SK-N-SH (cell line): Measurements from ENCODE around the gene LECT2. TPM values are rescaled to one million over a fixed set of nuclear protein-coding genes. Genes with fewer than 3 reads are reported as not detected.

Experiments
- CTCF ChIA-PET: fragments of 300-600, 350-600 bp; formaldehyde crosslinking; extraction: SDS; loops from one replicate; lab custom pipeline; 2021; lab: Yijun Ruan, JAX
- POLR2A ChIA-PET: fragments of 350-600 bp; sonication (Branson Sonifier 250); formaldehyde crosslinking; extraction: SDS; loops from one replicate; lab custom pipeline; 2020; ENCODE audit warnings: antibody characterized with exemption, inconsistent platforms; lab: Yijun Ruan, JAX
- DNase-seq: peaks from one replicate; pipeline ENCODE4 v3.0.0; 2012
- H2AFZ ChIP-seq: fragments of 200-600 bp; sonication (generic); 2 replicates; pipeline ENCODE4 v1.8.1; 2016; ENCODE audit warnings: antibody characterized with exemption, mild to moderate bottlenecking, low read depth
- H3F3A ChIP-seq: fragments of 200-600 bp; sonication (generic); replicated peaks from 2 replicates; pipeline ENCODE3; 2016; ENCODE audit warnings: antibody characterized with exemption, mild to moderate bottlenecking; ENCODE audit not compliant: insufficient read depth
- H3K27ac ChIP-seq, 2 experiments: fragments of 200-500 bp in 1 of 2; fragments of 200-600 bp in 1 of 2; sonication (Bioruptor generic) in 1 of 2; sonication (generic), shearing (Covaris generic) in 1 of 2; 2 replicates each; pipeline versions ENCODE4 v1.5.1 to v1.6.1; 2014 to 2016; ENCODE audit warnings: low read depth in 2 of 2, inconsistent platforms in 1 of 2, low read length in 1 of 2, mild to moderate bottlenecking in 1 of 2, mixed read lengths in 1 of 2
- H3K27me3 ChIP-seq: fragments of 200-600 bp; sonication (generic), shearing (Covaris generic); 2 replicates; pipeline ENCODE4 v1.6.1; 2016; ENCODE audit warnings: mixed run types; ENCODE audit not compliant: insufficient read depth
- H3K36me3 ChIP-seq, 2 experiments: fragments of 200-500 bp in 1 of 2; fragments of 200-600 bp in 1 of 2; sonication (Bioruptor generic) in 1 of 2; sonication (generic) in 1 of 2; replicated peaks in 1 of 2; 2 replicates each; pipeline versions ENCODE3 to v1.5.1; 2014 to 2016; ENCODE audit warnings: low read length in 1 of 2, mild to moderate bottlenecking in 1 of 2; ENCODE audit not compliant: insufficient read depth in 2 of 2, control insufficient read depth in 1 of 2
- H3K4me1 ChIP-seq, 2 experiments: fragments of 200-500 bp in 1 of 2; fragments of 200-600 bp in 1 of 2; sonication (Bioruptor generic) in 1 of 2; sonication (generic), shearing (Covaris generic) in 1 of 2; 2 replicates each; pipeline versions ENCODE4 v1.5.1 to v1.6.1; 2014 to 2016; ENCODE audit warnings: low read depth in 1 of 2, low read length in 1 of 2, mixed run types in 1 of 2; ENCODE audit not compliant: insufficient read depth in 2 of 2, control insufficient read depth in 1 of 2
- H3K4me2 ChIP-seq: fragments of 200-600 bp; sonication (generic), shearing (Covaris generic); 2 replicates; pipeline ENCODE4 v1.6.1; 2017; ENCODE audit warnings: mixed run types
- H3K4me3 ChIP-seq, 2 experiments: fragments of 200-500 bp in 1 of 2; fragments of 200-600 bp in 1 of 2; sonication (Bioruptor generic) in 1 of 2; sonication (generic), shearing (Covaris generic) in 1 of 2; 2 replicates each; pipeline versions ENCODE4 v1.5.1 to v1.8.1; 2014 to 2016; ENCODE audit warnings: low read depth in 2 of 2, inconsistent platforms in 1 of 2, low read length in 1 of 2, mild to moderate bottlenecking in 1 of 2, mixed read lengths in 1 of 2, moderate library complexity in 1 of 2
- H3K79me2 ChIP-seq: fragments of 200-600 bp; sonication (generic); 2 replicates; pipeline ENCODE4 v1.8.1; 2017; ENCODE audit warnings: mild to moderate bottlenecking; ENCODE audit not compliant: insufficient read depth
- H3K9ac ChIP-seq: fragments of 200-600 bp; sonication (generic); 2 replicates; pipeline ENCODE4 v1.6.1; 2017; ENCODE audit warnings: mixed run types
- H3K9me2 ChIP-seq: fragments of 200-600 bp; sonication (generic); 2 replicates; pipeline ENCODE4 v1.6.1; 2017; ENCODE audit warnings: mixed run types
- H3K9me3 ChIP-seq: fragments of 200-600 bp; sonication (generic); 2 replicates; pipeline ENCODE4 v1.6.1; 2017; ENCODE audit warnings: mixed run types, mild to moderate bottlenecking, moderate library complexity
- H4K20me1 ChIP-seq: fragments of 200-600 bp; sonication (generic); 2 replicates; pipeline ENCODE4 v1.6.1; 2017; ENCODE audit warnings: mild to moderate bottlenecking, mixed run types; ENCODE audit not compliant: insufficient read depth
- ELF1 ChIP-seq: IDR thresholded peaks from 2 replicates; pipeline ENCODE4 v1.4.0; 2012
- FOSL2 ChIP-seq: IDR thresholded peaks from 2 replicates; pipeline ENCODE4 v1.4.0; 2012; ENCODE audit warnings: low read depth, mild to moderate bottlenecking, moderate library complexity, borderline replicate concordance
- FOXM1 ChIP-seq: IDR thresholded peaks from 2 replicates; pipeline ENCODE4 v1.4.0; 2012; ENCODE audit warnings: low read depth, mild to moderate bottlenecking
- GABPA ChIP-seq: IDR thresholded peaks from 2 replicates; pipeline ENCODE4 v1.4.0; 2012; ENCODE audit warnings: low read depth, mild to moderate bottlenecking
- JUND ChIP-seq: IDR thresholded peaks from 2 replicates; pipeline ENCODE4 v1.4.0; 2012
- MEF2A ChIP-seq: IDR thresholded peaks from 2 replicates; pipeline ENCODE4 v1.4.0; 2012; ENCODE audit warnings: low read depth, borderline replicate concordance
- NRF1 ChIP-seq: IDR thresholded peaks from 2 replicates; pipeline ENCODE4 v1.6.1; 2012; ENCODE audit warnings: low read depth, mild to moderate bottlenecking, low read length
- RAD21 ChIP-seq: IDR thresholded peaks from 2 replicates; pipeline ENCODE4 v1.6.1; 2012; ENCODE audit warnings: mild to moderate bottlenecking, low read length
- RCOR1 ChIP-seq: fragments of 150-350 bp; IDR thresholded peaks from 2 replicates; pipeline ENCODE4 v1.6.1; 2017; ENCODE audit warnings: antibody characterized with exemption, low read length
- SMC3 ChIP-seq: IDR thresholded peaks from 2 replicates; pipeline ENCODE4 v1.6.1; 2012; ENCODE audit warnings: low read depth, low read length, improper control_type of control experiment
- TAF1 ChIP-seq: IDR thresholded peaks from 2 replicates; pipeline ENCODE4 v1.6.1; 2012; ENCODE audit warnings: low read depth, mild to moderate bottlenecking, low read length, moderate library complexity, borderline replicate concordance
- TCF12 ChIP-seq: IDR thresholded peaks from 2 replicates; pipeline ENCODE4 v1.4.0; 2012
- WGBS: methylation state at CpG from one replicate; pipeline ENCODE4 v1.1.6; 2017; ENCODE audit warnings: low lambda C conversion rate; 5-methylcytosine and 5-hydroxymethylcytosine counted together
- polyA plus RNA-seq, 3 experiments: library from polyadenylated mRNA; depleted of rRNA; stranded (reverse); fragments of >200 nt; gene quantifications; 2 replicates each; pipeline ENCODE4 v1.2.3, GENCODE V29; 2012
- TF ChIP-seq, protein P1 (sequence below): IDR thresholded peaks from 2 replicates; pipeline ENCODE4 v1.4.0; 2012; ENCODE audit warnings: low read depth
- TF ChIP-seq, protein P2 (sequence below): fragments of 200-600 bp; sonication (generic); IDR thresholded peaks from 2 replicates; pipeline ENCODE4 v1.6.1; 2017; ENCODE audit warnings: antibody characterized with exemption, mild to moderate bottlenecking, moderate library complexity
- TF ChIP-seq, protein P3 (sequence below): IDR thresholded peaks from 2 replicates; pipeline ENCODE4 v1.4.0; 2012; ENCODE audit warnings: low read depth, borderline replicate concordance
- TF ChIP-seq, protein P4 (sequence below): fragments of 150-350 bp; IDR thresholded peaks from 2 replicates; pipeline ENCODE4 v1.6.1; 2016; ENCODE audit warnings: mild to moderate bottlenecking, low read depth, low read length
- TF ChIP-seq, protein P5 (sequence below): IDR thresholded peaks from 2 replicates; pipeline ENCODE4 v1.4.0; 2012; ENCODE audit warnings: low read depth, borderline replicate concordance

Gene LECT2
- polyA plus RNA-seq, 1 of the 3 experiments (the other 2 are of a cell fraction) = 0.18 TPM

DNA sequence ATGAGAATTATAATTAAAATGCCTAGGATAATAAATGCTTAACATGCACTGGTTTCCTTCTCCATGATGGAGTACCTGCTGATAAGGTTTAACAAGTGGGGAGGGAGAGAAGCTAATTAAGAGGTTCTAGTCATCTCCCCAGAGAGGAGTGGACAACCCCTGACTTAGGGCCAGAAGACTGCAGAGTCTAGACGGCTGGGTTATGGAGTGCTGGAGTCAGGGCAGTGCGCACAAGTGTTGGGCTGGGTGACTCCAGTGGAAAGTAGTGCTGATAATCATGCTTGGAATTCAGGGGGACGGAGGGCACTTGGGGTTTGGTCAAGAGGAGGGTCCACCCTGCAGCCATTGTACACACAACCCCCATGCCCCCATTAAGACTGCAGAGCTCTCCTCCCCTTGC lies 41.2 kb upstream of the LECT2 start:
- Histone ChIP-seq H4K20me1 (no peaks in the 10 kb centered on the region), H3K4me2 (peak overlapping the region; percentile 13; the same call in 1 of the 2 replicates), H3K27me3 (no peaks in the 10 kb centered on the region), H2AFZ (no peak overlapping the region), H3K4me3 (no peak overlapping the region; a peak in 1 of 4 replicates), H3F3A (peaks cover 49% of the 10 kb centered on the region), H3K9ac (peak overlapping the region; percentile 43; the same call in 1 of the 2 replicates), H3K4me1 (peaks cover 28 to 54% of the 10 kb centered on the region in 2 experiments), H3K36me3 (no peaks in the 10 kb centered on the region), H3K27ac (peak overlapping the region; percentile 95 to 98), H3K79me2 (peaks cover 8% of the 10 kb centered on the region; the same call in 1 of the 2 replicates), H3K9me3 (no peaks in the 10 kb centered on the region), H3K9me2 (no peaks in the 10 kb centered on the region)
- WGBS = 92% methylated on average over 2 of the region's 3 CpGs
- POLR2A ChIA-PET = no interaction called here
- CTCF ChIA-PET = interaction anchor here (0.6 to 2.7 kb wide), 3 partner anchors 11 to 1324 kb away, joined by 3 to 9 read pairs (median 5); no protein-coding TSS in a partner anchor
- TF ChIP-seq ELF1 = no peak
- TF ChIP-seq TCF12 = no peak
- TF ChIP-seq, protein P1, sequence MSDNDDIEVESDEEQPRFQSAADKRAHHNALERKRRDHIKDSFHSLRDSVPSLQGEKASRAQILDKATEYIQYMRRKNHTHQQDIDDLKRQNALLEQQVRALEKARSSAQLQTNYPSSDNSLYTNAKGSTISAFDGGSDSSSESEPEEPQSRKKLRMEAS = no peak
- TF ChIP-seq, protein P2, sequence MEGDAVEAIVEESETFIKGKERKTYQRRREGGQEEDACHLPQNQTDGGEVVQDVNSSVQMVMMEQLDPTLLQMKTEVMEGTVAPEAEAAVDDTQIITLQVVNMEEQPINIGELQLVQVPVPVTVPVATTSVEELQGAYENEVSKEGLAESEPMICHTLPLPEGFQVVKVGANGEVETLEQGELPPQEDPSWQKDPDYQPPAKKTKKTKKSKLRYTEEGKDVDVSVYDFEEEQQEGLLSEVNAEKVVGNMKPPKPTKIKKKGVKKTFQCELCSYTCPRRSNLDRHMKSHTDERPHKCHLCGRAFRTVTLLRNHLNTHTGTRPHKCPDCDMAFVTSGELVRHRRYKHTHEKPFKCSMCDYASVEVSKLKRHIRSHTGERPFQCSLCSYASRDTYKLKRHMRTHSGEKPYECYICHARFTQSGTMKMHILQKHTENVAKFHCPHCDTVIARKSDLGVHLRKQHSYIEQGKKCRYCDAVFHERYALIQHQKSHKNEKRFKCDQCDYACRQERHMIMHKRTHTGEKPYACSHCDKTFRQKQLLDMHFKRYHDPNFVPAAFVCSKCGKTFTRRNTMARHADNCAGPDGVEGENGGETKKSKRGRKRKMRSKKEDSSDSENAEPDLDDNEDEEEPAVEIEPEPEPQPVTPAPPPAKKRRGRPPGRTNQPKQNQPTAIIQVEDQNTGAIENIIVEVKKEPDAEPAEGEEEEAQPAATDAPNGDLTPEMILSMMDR = no peak
- TF ChIP-seq JUND = no peak
- no peak for DNase-seq

DNA sequence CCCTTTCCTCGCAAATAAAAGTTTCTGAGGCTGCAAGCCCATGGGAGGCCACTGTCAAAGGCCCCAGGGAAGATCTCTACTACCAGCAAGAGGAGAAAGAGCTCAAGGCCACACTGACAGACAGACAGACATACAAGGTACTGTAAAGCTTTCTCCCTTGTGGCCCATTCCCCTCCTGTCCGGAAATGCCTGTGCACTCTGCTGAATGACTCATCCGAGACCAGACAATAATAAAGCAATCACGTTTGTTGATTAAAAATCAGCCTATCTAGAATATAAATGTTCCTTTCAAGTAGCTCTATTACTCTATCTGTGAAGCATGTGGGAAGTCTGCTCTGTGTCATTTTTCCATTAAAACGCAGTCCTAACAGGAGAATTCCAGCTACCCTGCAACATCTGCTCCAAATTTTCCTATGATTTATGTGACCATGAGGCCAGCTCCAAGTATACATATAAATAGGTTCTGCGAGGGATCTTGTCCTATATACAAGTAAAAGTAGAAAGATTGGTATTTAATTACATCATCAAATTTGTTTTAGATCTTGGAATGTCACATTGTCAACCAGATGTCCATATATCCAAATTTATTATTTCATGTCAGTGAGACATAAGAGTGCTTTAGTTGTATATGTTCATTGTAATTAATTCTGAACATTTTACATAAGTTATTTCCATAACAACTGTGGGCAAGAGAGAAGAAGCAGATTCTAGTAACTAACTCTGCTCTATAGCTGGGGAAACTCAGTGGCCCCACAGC lies 39.3 kb upstream of the LECT2 start:
- peak; percentile 78 for DNase-seq
- Histone ChIP-seq H3K4me1 (peaks cover 29 to 42% of the 10 kb centered on the region in 2 experiments), H3K9ac (peak overlapping the region; percentile 75), H3K27me3 (no peaks in the 10 kb centered on the region), H3K79me2 (peaks cover 4% of the 10 kb centered on the region; the same call in 1 of the 2 replicates), H3K4me3 (peak overlapping the region in 1 of 2 experiments; percentile 21; a peak in 2 of 4 replicates), H2AFZ (no peak overlapping the region), H3F3A (peaks cover 50% of the 10 kb centered on the region), H3K9me2 (no peaks in the 10 kb centered on the region), H3K9me3 (peaks cover 4% of the 10 kb centered on the region; the same call in 1 of the 2 replicates), H3K36me3 (no peaks in the 10 kb centered on the region), H3K27ac (peak overlapping the region; percentile 97 to 98), H4K20me1 (no peaks in the 10 kb centered on the region), H3K4me2 (peak overlapping the region; percentile 51)
- ChIA-PET CTCF (interaction anchor here (0.6 to 2.7 kb wide), 6 partner anchors 13 to 88 kb away, joined by 3 to 13 read pairs (median 6); no protein-coding TSS in a partner anchor), POLR2A (no interaction called here)
- WGBS = 4% methylated on average over 6 of the region's 6 CpGs
- peak; percentile 33; the same call in 1 of the 2 replicates for TF ChIP-seq SMC3
- TF ChIP-seq, protein P2 = no peak
- TF ChIP-seq RCOR1 = peak; percentile 100
- peak; percentile 96 for TF ChIP-seq FOXM1
- TF ChIP-seq GABPA = no peak; the same call in 1 of the 2 replicates
- TF ChIP-seq, protein P3, sequence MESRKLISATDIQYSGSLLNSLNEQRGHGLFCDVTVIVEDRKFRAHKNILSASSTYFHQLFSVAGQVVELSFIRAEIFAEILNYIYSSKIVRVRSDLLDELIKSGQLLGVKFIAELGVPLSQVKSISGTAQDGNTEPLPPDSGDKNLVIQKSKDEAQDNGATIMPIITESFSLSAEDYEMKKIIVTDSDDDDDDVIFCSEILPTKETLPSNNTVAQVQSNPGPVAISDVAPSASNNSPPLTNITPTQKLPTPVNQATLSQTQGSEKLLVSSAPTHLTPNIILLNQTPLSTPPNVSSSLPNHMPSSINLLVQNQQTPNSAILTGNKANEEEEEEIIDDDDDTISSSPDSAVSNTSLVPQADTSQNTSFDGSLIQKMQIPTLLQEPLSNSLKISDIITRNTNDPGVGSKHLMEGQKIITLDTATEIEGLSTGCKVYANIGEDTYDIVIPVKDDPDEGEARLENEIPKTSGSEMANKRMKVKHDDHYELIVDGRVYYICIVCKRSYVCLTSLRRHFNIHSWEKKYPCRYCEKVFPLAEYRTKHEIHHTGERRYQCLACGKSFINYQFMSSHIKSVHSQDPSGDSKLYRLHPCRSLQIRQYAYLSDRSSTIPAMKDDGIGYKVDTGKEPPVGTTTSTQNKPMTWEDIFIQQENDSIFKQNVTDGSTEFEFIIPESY = peak; percentile 78
- TF ChIP-seq MEF2A = peak; percentile 75
- 0 out of 2 replicates have a peak, but pooled peaks have one; percentile 36 for TF ChIP-seq RAD21
- TF ChIP-seq, protein P4, sequence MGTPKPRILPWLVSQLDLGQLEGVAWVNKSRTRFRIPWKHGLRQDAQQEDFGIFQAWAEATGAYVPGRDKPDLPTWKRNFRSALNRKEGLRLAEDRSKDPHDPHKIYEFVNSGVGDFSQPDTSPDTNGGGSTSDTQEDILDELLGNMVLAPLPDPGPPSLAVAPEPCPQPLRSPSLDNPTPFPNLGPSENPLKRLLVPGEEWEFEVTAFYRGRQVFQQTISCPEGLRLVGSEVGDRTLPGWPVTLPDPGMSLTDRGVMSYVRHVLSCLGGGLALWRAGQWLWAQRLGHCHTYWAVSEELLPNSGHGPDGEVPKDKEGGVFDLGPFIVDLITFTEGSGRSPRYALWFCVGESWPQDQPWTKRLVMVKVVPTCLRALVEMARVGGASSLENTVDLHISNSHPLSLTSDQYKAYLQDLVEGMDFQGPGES = no peak
- no peak for TF ChIP-seq NRF1
- no peak for TF ChIP-seq TAF1
- TF ChIP-seq, protein P5, sequence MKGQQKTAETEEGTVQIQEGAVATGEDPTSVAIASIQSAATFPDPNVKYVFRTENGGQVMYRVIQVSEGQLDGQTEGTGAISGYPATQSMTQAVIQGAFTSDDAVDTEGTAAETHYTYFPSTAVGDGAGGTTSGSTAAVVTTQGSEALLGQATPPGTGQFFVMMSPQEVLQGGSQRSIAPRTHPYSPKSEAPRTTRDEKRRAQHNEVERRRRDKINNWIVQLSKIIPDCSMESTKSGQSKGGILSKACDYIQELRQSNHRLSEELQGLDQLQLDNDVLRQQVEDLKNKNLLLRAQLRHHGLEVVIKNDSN = peak; percentile 39; the same call in 1 of the 2 replicates
- peak; percentile 100 for TF ChIP-seq TCF12
- peak; percentile 85 for TF ChIP-seq FOSL2
- TF ChIP-seq JUND = peak; percentile 93
